GM18520 (cell line): Measurements from ENCODE around the gene PSMA2.

Experiments
- ATAC-seq: cut with Tn5 transposase; IDR thresholded peaks from one replicate; pipeline ENCODE4 v1.9.1; 2021; ENCODE audit not compliant: unreplicated experiment

The PSMA2 gene

GRCh38 chr7:42931834-42932651 is at the start of gene PSMA2, which contains the start of gene MRPL32:
TSS of gene PSMA2 (minus strand) at chr7:42932174. CDS start at chr7:42932158, 16 bp downstream.
TSS of gene MRPL32 (plus strand) at chr7:42932376. CDS start at chr7:42932387, 11 bp downstream.
- peak; percentile 99 for ATAC-seq

GRCh38 chr7:42981601-42982000 is 49.6 kb upstream of the PSMA2 start:
- ATAC-seq: no peak

- no peak for ATAC-seq
Measured at GRCh38 chr7:42980514-42980913, 48.5 kb upstream of the PSMA2 start.

GRCh38 chr7:42980084-42980483 is 48.1 kb upstream of the PSMA2 start:
- ATAC-seq: no peak

GRCh38 chr7:42978496-42978895 is 46.5 kb upstream of the PSMA2 start:
- ATAC-seq: no peak

GRCh38 chr7:42976371-42976770 is 44.4 kb upstream of the PSMA2 start:
- ATAC-seq: no peak

- no peak for ATAC-seq
Measured at GRCh38 chr7:42972699-42973500, 40.9 kb upstream of the PSMA2 start.

GRCh38 chr7:42967391-42967790 is 35.4 kb upstream of the PSMA2 start:
- ATAC-seq: no peak

- no peak for ATAC-seq
Measured at GRCh38 chr7:42964849-42965805, 33.2 kb upstream of the PSMA2 start.

GRCh38 chr7:42964293-42964692 is 32.3 kb upstream of the PSMA2 start:
- ATAC-seq: no peak

GRCh38 chr7:42961170-42961569 is 29.2 kb upstream of the PSMA2 start:
- ATAC-seq: no peak

GRCh38 chr7:42960762-42961161 is 28.8 kb upstream of the PSMA2 start:
- ATAC-seq: no peak

- no peak for ATAC-seq
Measured at GRCh38 chr7:42959549-42959948, 27.6 kb upstream of the PSMA2 start.

- ATAC-seq: no peak
Measured at GRCh38 chr7:42956062-42956461, 24.1 kb upstream of the PSMA2 start.

- no peak for ATAC-seq
Measured at GRCh38 chr7:42953994-42954393, 22.0 kb upstream of the PSMA2 start.

GRCh38 chr7:42952328-42952727 is 20.4 kb upstream of the PSMA2 start:
- no peak for ATAC-seq

- no peak for ATAC-seq
Measured at GRCh38 chr7:42950417-42950816, 18.4 kb upstream of the PSMA2 start.

GRCh38 chr7:42947521-42947920 is 15.5 kb upstream of the PSMA2 start:
- ATAC-seq: no peak

GRCh38 chr7:42946627-42946950 is 14.6 kb upstream of the PSMA2 start:
- ATAC-seq: no peak

- no peak for ATAC-seq
Measured at GRCh38 chr7:42945821-42946626, 14.1 kb upstream of the PSMA2 start.
